ENCODE data around the gene PRDM2. TPM values are rescaled to one million over a fixed set of nuclear protein-coding genes. Genes with fewer than 3 reads are reported as not detected.
A peak's percentile ranks its signal among the peaks of the same experiment; 100 is the strongest.

The PRDM2 gene
- polyA plus RNA-seq, 1 donor, result 43.3 TPM

DNA sequence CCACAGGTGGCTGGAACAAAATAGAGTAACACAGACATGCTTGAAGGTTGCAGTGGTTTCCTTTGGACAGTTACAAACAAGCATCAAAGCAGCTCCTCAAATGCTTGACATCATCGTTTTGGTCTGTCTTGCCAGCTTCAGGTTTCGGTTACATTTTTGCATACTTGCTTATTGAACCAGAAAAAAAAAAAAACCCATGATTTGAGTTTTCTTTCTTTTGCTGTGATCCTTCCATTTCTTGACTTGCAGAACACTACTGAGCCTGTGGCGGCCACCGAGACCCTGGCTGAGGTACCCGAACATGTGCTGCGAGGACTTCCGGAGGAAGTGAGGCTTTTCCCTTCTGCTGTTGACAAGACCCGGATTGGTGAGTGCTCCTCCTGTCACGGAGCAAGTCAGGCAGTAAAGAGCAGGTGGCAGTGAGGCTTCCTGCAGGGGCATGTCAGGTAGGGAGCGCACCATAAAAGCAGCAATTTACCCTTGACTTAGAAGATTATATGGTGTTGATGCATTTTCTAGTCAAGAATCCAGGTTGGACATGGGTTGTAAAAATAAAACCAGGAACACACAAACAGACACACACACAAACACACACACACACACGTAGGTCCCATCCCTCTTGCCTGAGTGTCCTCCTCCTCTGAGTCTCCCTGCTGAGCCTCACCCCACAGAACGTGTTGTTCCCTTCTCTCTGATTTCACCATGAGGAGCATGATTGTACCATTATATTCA lies 30.9 kb downstream of the PRDM2 start:
- no peak for DNase-seq

- DNase-seq, result no peak
Observed at GRCh38 chr1:13731897-13732296, 31.9 kb downstream of the PRDM2 start.

- DNase-seq, result no peak
Observed at GRCh38 chr1:13732971-13733667, 33.1 kb downstream of the PRDM2 start.

DNA sequence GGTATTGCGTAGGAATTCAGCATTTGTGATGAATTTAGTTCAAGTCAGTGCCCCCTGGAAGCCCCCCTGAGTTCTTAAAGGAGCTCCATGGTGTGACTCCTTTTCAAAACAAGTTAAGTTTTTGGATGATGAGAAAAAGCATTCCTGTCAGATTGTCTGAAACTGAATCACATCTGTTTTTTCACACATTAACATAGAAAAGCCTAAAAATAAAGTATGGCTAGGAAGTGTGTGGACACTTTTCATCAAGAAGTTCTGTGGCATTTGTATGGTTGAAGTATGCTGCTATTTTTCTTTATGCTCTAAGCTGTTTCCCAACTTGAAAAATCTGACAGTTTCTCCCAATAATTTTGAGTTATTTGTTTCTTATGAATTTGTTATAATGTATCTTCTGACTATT lies 33.7 kb downstream of the PRDM2 start:
- no peak for DNase-seq

DNA sequence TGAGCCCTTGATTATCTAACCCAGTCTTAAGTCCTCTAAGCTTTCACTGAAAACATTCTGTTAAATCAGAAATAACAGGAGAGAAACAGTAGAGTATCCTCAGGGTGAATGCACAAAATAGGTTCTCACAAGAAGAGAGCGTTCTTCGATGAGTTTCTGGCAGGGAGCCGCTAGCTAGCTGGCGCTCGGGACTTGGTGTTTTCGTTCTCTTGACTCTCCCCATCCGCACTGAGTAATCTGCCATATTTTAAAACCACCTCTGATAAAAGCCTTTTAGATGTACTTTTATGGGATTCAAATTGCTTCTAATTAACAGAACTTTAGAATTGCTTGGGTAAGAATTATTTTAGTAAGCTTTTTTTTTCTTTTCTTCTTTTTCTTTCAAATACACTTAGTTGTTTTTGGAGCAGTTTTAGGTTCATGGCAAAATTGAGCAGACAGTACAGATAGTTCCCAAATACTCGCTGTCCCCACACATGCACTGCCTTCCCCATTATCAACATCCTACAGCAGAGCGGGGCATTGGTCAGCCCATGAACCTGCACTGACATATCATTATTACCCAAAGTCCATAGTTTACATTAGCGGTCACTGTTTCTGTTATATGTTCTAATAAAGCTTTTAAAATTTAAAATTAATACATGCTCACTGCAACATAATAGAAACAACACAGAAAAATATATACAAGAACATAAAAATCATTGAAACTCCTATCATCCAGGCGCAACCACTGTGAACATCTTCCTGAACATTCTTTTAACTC lies 35.4 kb downstream of the PRDM2 start:
- DNase-seq, result no peak

- no peak for DNase-seq
Observed at GRCh38 chr1:13737398-13737797, 37.4 kb downstream of the PRDM2 start.

DNA sequence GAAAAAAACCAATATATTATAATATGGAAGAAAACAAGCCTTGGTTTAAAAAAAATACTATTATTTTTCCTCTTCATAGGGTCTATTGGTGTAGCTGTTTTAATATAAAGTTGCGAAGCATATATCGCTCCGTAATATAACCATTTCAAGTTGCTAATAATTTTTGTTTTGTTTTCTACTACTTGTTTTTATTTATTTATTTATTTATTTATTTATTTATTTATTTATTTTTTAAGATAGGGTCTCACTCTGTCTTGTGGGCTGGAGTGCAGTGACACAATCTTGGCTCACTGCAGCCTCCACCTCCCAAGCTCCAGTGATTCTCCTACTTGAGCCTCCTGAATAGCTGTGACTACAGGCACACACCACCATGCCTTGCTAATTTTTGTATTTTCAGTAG lies 46.4 kb downstream of the PRDM2 start:
- no peak for DNase-seq

GRCh38 chr1:13748610-13749505 lies 48.9 kb downstream of the PRDM2 start:
- peak; percentile 97 for DNase-seq

- DNase-seq, result no peak
Observed at GRCh38 chr1:13749543-13750341, 49.8 kb downstream of the PRDM2 start.

GRCh38 chr1:13751458-13751871 lies 51.5 kb downstream of the PRDM2 start:
- DNase-seq, result no peak

- DNase-seq, result no peak
Observed at GRCh38 chr1:13751985-13752384, 52.0 kb downstream of the PRDM2 start.

- DNase-seq, result no peak
Observed at GRCh38 chr1:13752852-13753251, 52.9 kb downstream of the PRDM2 start.

DNA sequence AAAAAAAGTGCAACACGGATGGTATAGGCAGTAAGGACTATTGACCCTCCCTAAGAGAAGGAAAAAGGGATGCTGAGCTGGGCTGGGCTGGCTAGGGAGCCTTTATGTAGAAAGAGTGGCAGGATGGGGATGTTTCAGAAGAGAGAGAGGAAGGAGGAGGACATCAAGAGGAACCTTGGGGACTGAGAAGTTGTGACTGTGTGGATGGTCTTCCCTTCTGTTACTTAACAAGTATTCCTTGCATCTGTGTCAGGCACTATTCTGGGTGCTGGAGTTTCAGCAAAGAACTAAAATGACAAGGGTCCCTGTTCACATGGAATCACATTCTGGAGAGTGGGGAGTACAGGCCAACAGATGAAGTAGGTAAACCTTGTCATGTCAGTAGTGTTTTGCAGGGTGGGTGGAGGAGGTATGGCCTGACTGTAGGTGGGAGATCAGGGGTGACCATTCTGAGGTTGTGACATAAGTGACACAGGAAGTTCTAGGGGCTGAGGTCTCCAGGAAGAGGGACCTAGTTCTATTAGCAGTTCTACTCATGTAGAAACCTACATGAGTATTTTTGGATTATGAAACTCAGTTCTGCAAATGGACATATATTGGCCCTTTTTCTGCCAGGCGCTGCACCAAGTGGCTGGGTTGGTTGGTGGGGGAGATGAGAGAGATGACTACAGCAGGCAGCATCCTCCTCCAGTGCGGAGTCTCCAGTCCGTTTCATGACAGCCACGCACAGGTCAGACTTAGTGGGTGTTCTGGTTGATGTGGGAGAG lies 53.8 kb downstream of the PRDM2 start:
- DNase-seq, result no peak

GRCh38 chr1:13754510-13755103 lies 54.6 kb downstream of the PRDM2 start:
- DNase-seq, result no peak

GRCh38 chr1:13756557-13757315 lies 56.7 kb downstream of the PRDM2 start:
- no peak for DNase-seq

DNA sequence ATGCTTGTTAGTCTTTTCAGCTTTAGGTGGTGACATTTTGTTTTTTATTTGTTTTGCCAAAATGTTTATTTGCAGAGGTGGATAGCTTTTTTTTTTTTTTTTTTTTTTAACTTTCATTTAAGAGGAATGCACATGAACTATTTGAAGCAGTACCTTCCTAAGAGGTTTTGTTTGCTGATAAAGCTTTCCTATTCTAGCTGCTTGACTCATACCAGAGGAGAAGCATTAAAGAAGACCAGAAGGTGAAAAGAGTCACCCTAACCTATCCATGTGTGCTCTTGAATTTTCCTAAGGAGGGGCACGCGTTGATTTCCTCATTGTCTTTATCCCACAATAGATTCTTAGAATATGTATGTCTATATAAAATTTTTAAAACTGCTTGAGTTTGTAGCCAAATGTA lies 57.7 kb downstream of the PRDM2 start:
- DNase-seq, result no peak

GRCh38 chr1:13759072-13759471 lies 59.1 kb downstream of the PRDM2 start:
- peak; percentile 70 for DNase-seq

DNA sequence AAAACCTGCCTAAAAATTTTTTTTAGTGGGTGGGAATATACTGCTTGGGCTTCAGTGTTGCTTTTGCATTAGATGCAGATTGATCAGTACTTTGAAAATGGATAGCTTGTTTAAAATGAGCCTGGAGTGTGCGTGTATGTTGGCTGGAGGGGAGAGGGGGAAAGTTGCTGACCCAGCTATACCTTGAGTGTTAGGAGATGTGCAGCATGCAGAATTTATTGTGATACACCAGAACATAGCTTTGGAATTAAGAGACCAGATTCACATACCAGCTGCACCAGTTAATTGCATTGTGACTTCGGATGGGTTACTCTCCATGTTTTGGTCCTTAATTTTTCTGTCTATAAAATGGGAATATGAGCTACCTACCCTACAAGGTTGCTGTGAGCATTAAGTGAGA lies 60.4 kb downstream of the PRDM2 start:
- no peak for DNase-seq

DNA sequence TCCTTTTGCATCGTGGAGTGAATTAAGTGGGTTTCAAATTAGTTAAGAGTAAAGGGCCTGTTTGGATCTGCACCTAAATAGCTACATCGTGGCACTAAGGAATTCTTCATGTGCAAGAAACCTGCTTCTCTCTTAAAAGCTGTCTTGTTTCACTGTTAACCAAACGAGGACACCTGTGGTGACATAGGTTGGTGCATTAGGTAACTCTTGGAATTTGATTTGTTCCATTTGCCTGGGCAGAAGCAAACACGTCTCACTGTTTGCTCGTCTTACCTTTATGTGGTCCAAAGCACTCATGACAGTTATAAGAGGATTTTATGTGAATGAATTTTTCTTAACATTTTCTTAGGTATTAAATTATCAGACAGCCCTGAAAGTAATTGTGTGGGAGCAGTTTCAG lies 60.9 kb downstream of the PRDM2 start:
- DNase-seq, result no peak

Data from left kidney (tissue), 2 donors.